Gastrocnemius medialis (tissue), 4 donors: ENCODE data around the gene NKX1-2.

Experiments
- CTCF ChIP-seq, 5 experiments: fragments of 450-650 bp in 3 of 5; fragments of 200-600 bp in 2 of 5; sonication (generic) in 2 of 5; IDR thresholded peaks in 4 of 5; conservative IDR thresholded peaks in 1 of 5; 1 replicate in 4 of 5; 2 replicates in 1 of 5; pipeline ENCODE4 v1.5.1; 2016 to 2019; ENCODE audit warnings: antibody characterized with exemption in 5 of 5, mild to moderate bottlenecking in 3 of 5, moderate library complexity in 3 of 5
- POLR2A ChIP-seq, 2 donors: fragments of 450-650 bp; IDR thresholded peaks; one replicate each; pipeline ENCODE4 v1.6.1; 2017; ENCODE audit warnings: antibody characterized with exemption in 2 of 2, mild to moderate bottlenecking in 2 of 2, moderate library complexity in 2 of 2

- TF ChIP-seq POLR2A (IDR thresholded peaks at IDR 0.05) (no peak), CTCF (IDR thresholded peaks at IDR 0.05 in 4 of 5, conservative IDR thresholded peaks at IDR 0.05 in 1 of 5) (no peak)
These were observed 31.0 kb upstream of the NKX1-2 start for GRCh38 chr10:124480860-124481259.
